Measurements from ENCODE around the gene ARHGAP44. TPM values are rescaled to one million over a fixed set of nuclear protein-coding genes. Genes with fewer than 3 reads are reported as not detected.

ARHGAP44 gene
- total and polyA plus RNA-seq, 9 of the 15 experiments (the other 6 are each of a cell fraction or from before 2014, with no cell fraction given), result 0.01 to 0.68 (median 0.07) TPM; not detected in 1

DNA sequence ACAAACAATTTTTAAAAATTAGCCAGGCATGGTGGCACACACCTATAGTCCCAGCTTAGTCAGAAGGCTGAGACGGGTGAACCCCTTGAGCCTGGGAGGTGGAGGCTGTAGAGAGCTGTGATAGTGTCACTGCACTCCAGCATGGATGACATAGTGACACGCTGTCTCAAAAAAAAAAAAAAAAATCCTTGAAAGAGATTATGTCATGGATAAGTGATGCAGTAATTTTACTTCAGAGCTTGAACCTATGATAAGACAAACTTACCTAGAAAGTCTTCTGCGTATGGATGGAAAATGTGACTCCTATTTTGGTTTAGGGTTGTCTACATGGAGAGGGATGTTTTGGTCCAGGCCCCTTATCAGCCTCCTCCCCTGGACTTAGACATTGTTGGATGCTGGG is 176.7 kb downstream of the ARHGAP44 start:
- ATAC-seq (no peak), FAIRE-seq (no peak), DNase-seq (ENCODE audit: extremely low read depth in 1 of 4, low spot score in 3 of 4) (no peak)
- intact Hi-C loops (cut with micrococcal nuclease), result no loop called here
- Histone ChIP-seq H3K4me2 (ENCODE audit: insufficient read depth, low read length) (no peak overlapping the region), H3K27me3 (ENCODE audit: control insufficient read depth in 2 of 2, insufficient read depth in 2 of 2, low read length in 2 of 2) (peaks cover 0 to 18% of the 10 kb centered on the region in 2 experiments; a peak in 2 of 5 replicates), H4K20me1 (replicated peaks; ENCODE audit: control insufficient read depth, insufficient read depth, low read length) (no peaks in the 10 kb centered on the region), H3K9ac (ENCODE audit: insufficient read depth in 1 of 2, low read depth in 2 of 2, low read length in 2 of 2) (no peak overlapping the region), H3K36me3 (ENCODE audit: control insufficient read depth, insufficient read depth, low read length) (no peaks in the 10 kb centered on the region), H3K4me1 (replicated peaks in 1 of 2; ENCODE audit: control insufficient read depth in 2 of 2, insufficient read depth in 2 of 2, low read length in 2 of 2) (no peaks in the 10 kb centered on the region), H3K9me3 (replicated peaks; ENCODE audit: control insufficient read depth, insufficient read depth, low read depth, low read length) (no peaks in the 10 kb centered on the region), H2AFZ (ENCODE audit: low read depth, low read length) (no peak overlapping the region), H3K79me2 (ENCODE audit: control insufficient read depth, insufficient read depth, low read length) (no peaks in the 10 kb centered on the region), H3K4me3 (no peak overlapping the region), H3K9me1 (ENCODE audit: control insufficient read depth, insufficient read depth, low read length) (no peaks in the 10 kb centered on the region), H3K27ac (ENCODE audit: extremely low read depth, low read depth, low read length) (no peak overlapping the region)
- in situ Hi-C loops (cut with MboI), result no loop called here
- WGBS (ENCODE audit: insufficient coverage, low coverage, missing lambda C conversion rate), result 0% methylated on average over 2 of the region's 3 CpGs
- BruUV-seq (replicated peaks), result no TSS peak
- TF ChIP-seq, protein P1, sequence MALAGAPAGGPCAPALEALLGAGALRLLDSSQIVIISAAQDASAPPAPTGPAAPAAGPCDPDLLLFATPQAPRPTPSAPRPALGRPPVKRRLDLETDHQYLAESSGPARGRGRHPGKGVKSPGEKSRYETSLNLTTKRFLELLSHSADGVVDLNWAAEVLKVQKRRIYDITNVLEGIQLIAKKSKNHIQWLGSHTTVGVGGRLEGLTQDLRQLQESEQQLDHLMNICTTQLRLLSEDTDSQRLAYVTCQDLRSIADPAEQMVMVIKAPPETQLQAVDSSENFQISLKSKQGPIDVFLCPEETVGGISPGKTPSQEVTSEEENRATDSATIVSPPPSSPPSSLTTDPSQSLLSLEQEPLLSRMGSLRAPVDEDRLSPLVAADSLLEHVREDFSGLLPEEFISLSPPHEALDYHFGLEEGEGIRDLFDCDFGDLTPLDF (CRISPR knock-in tag; IDR thresholded peaks at IDR 0.05), result no peak
- TF ChIP-seq ELK1 (CRISPR knock-in tag; IDR thresholded peaks at IDR 0.05), result no peak
- no peak for TF ChIP-seq SMARCB1 (IDR thresholded peaks at IDR 0.05; ENCODE audit: insufficient read length, low read depth)
- TF ChIP-seq SPI1 (IDR thresholded peaks at IDR 0.05; ENCODE audit: borderline replicate concordance, low read depth, low read length), result no peak
- no peak for TF ChIP-seq STAT5A (IDR thresholded peaks at IDR 0.05; ENCODE audit: borderline replicate concordance, low read length)
- no peak for TF ChIP-seq ZZZ3 (IDR thresholded peaks at IDR 0.05)
- TF ChIP-seq DPF2 (IDR thresholded peaks at IDR 0.05), result no peak
- TF ChIP-seq BRCA1 (IDR thresholded peaks at IDR 0.05), result no peak
- no peak for TF ChIP-seq BRCA1 (CRISPR knock-in tag; IDR thresholded peaks at IDR 0.05)
- no peak for TF ChIP-seq FOXA3 (CRISPR knock-in tag; conservative IDR thresholded peaks at IDR 0.05 in 1 of 2, IDR thresholded peaks at IDR 0.05 in 1 of 2)
- TF ChIP-seq, protein P2, sequence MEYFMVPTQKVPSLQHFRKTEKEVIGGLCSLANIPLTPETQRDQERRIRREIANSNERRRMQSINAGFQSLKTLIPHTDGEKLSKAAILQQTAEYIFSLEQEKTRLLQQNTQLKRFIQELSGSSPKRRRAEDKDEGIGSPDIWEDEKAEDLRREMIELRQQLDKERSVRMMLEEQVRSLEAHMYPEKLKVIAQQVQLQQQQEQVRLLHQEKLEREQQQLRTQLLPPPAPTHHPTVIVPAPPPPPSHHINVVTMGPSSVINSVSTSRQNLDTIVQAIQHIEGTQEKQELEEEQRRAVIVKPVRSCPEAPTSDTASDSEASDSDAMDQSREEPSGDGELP (CRISPR knock-in tag; IDR thresholded peaks at IDR 0.05; ENCODE audit: borderline replicate concordance), result no peak
- TF ChIP-seq MYBL2 (IDR thresholded peaks at IDR 0.05; ENCODE audit: low read depth), result no peak
- no peak for TF ChIP-seq MYBL2 (CRISPR knock-in tag; IDR thresholded peaks at IDR 0.05; ENCODE audit: borderline replicate concordance)
- ChIA-PET CTCF (ENCODE audit: low intra/inter-chr PET ratio) (no interaction called here), POLR2A (no interaction called here)

Data from K562 (cell line).